ENCODE data around the gene ACOX3. TPM values are rescaled to one million over a fixed set of nuclear protein-coding genes. Genes with fewer than 3 reads are reported as not detected.
A peak's percentile ranks its signal among the peaks of the same experiment; 100 is the strongest.

Gene ACOX3
- total and polyA plus RNA-seq, 9 donors: 10.1 to 32.4 (median 21.3) TPM

GRCh38 chr4:8439914-8440491 is 520 bp downstream of the ACOX3 start:
- no peaks in the 10 kb centered on the region for H3K27me3 ChIP-seq
- 1 to 13% (median 1%) methylated on average over 12 of the region's 12 CpGs for WGBS, 3 donors
- peak overlapping the region; percentile 88 for H3K4me3 ChIP-seq
- peaks cover 16% of the 10 kb centered on the region for H3K4me1 ChIP-seq (ENCODE audit: insufficient read depth)
- H3K27ac ChIP-seq: peak overlapping the region; percentile 3 to 90
- intact Hi-C loops (cut with DNase I): no loop called here
- no peaks in the 10 kb centered on the region for H3K9me3 ChIP-seq
- TF ChIP-seq CTCF (IDR thresholded peaks at IDR 0.05): no peak
- no peak for TF ChIP-seq POLR2A (IDR thresholded peaks at IDR 0.05)
- TF ChIP-seq EP300 (IDR thresholded peaks at IDR 0.05): no peak
- no peaks in the 10 kb centered on the region for H3K36me3 ChIP-seq
- DNase-seq: peak in 1 of 5 donors; percentile 35

GRCh38 chr4:8439168-8439567 is 1.4 kb downstream of the ACOX3 start:
- Histone ChIP-seq H3K36me3 (no peaks in the 10 kb centered on the region), H3K27ac (peak overlapping the region in 1 of 2 donors; percentile 90), H3K27me3 (no peaks in the 10 kb centered on the region), H3K4me1 (ENCODE audit: insufficient read depth) (peaks cover 18% of the 10 kb centered on the region), H3K9me3 (no peaks in the 10 kb centered on the region), H3K4me3 (no peak overlapping the region)
- DNase-seq: peak in 2 of 5 donors; percentile 44 to 58
- 2 to 13% (median 4%) methylated on average over 3 of the region's 3 CpGs for WGBS, 3 donors
- intact Hi-C loops (cut with DNase I): no loop called here
- TF ChIP-seq POLR2A (IDR thresholded peaks at IDR 0.05): no peak
- TF ChIP-seq CTCF (IDR thresholded peaks at IDR 0.05): no peak
- TF ChIP-seq EP300 (IDR thresholded peaks at IDR 0.05): no peak

- WGBS, 3 donors: 10 to 39% (median 15%) methylated on average over 11 of the region's 11 CpGs
- no peak for TF ChIP-seq POLR2A (IDR thresholded peaks at IDR 0.05)
- TF ChIP-seq EP300 (IDR thresholded peaks at IDR 0.05): no peak
- TF ChIP-seq CTCF (IDR thresholded peaks at IDR 0.05): no peak
- Histone ChIP-seq H3K9me3 (no peaks in the 10 kb centered on the region), H3K4me1 (ENCODE audit: insufficient read depth) (peaks cover 20% of the 10 kb centered on the region), H3K27ac (peak overlapping the region; percentile 14 to 90), H3K27me3 (no peaks in the 10 kb centered on the region), H3K4me3 (no peak overlapping the region), H3K36me3 (no peaks in the 10 kb centered on the region)
- DNase-seq: peak; percentile 49 to 59 (median 53)
- intact Hi-C loops (cut with DNase I): no loop called here
Measured at GRCh38 chr4:8438743-8439142, 1.8 kb downstream of the ACOX3 start.

GRCh38 chr4:8437281-8437680 is 3.2 kb downstream of the ACOX3 start:
- DNase-seq: peak; percentile 45 to 70 (median 50)
- no peaks in the 10 kb centered on the region for H3K9me3 ChIP-seq
- TF ChIP-seq EP300 (IDR thresholded peaks at IDR 0.05): no peak
- TF ChIP-seq POLR2A (IDR thresholded peaks at IDR 0.05): no peak
- TF ChIP-seq CTCF (IDR thresholded peaks at IDR 0.05): peak in 2 of 3 donors; percentile 18 to 28
- 4 to 8% (median 7%) methylated on average over 13 of the region's 13 CpGs for WGBS, 3 donors
- intact Hi-C loops (cut with DNase I): no loop called here
- H3K27ac ChIP-seq: peak overlapping the region; percentile 31 to 90
- H3K36me3 ChIP-seq: no peaks in the 10 kb centered on the region
- H3K4me1 ChIP-seq (ENCODE audit: insufficient read depth): peaks cover 30% of the 10 kb centered on the region
- H3K27me3 ChIP-seq: no peaks in the 10 kb centered on the region
- peak overlapping the region; percentile 10 for H3K4me3 ChIP-seq
